GM18868 (cell line): ENCODE measurements around the gene MGAT2.
"Not testable (repeated sequence)": the region's sequence is repeated elsewhere in the genome, so short reads cannot be mapped to it uniquely, and the experiment has no call there.

Source experiments
- ATAC-seq: cut with Tn5 transposase; IDR thresholded peaks from one replicate; pipeline ENCODE4 v1.9.1; 2021; ENCODE audit warnings: mild to moderate bottlenecking, moderate library complexity; ENCODE audit not compliant: unreplicated experiment

MGAT2 gene

DNA sequence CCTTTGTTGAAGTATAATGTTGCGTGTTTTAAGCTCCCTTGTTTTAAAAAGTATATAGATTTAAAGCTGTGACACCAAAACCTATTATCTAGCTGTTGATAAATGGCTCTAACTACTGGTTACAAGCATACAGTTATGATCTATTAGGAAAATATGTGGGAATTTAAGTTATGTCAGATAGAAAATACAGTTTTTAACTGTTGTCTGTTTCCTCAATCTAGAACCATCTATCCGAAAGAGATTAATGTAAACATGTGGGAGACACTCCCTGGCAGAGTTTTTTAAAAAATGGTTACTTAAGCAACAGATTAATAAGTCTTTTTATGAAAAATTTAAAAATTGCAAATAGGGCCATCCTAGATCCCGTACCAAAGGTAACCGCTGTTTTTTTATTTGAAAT is 8.3 kb upstream of the MGAT2 start:
- no peak for ATAC-seq

DNA sequence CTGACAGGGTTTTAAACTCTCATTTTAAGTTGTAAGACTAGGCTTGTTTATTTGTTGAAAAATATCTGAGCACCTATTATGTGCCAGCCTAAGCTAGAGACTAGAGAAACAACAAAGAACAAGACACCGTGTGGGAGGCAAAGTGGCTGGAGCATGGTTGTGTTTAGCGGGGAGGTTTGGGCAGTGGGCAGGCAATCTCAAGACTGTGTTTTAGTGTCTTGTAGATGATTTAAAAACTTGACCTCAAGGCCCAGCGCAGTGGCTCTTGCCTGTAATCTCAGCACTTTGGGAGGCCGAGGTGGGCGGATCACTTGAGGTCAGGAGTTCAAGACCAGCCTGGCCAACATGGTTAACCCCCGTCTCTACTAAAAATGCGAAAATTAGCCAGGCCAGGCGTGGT is 7.9 kb upstream of the MGAT2 start:
- ATAC-seq, result no peak

DNA sequence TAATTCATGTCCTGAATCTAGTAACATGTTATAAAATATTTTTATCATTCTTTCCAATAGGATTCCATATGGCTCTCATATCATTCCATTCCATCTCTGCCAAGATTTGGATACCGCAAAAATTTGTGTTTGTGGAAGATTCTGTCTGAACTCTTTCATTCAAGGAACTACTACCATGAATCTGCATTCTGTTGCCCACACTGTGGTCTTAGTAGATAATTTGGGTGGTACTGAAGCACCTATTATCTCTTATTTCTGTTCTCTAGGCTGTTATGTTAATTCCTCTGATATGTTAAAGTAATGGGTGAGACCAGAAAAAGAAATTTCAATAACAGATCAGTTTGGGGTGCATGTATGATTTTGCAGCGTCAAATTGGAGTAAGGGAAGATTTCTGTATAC is 6.4 kb upstream of the MGAT2 start:
- ATAC-seq, result no peak

DNA sequence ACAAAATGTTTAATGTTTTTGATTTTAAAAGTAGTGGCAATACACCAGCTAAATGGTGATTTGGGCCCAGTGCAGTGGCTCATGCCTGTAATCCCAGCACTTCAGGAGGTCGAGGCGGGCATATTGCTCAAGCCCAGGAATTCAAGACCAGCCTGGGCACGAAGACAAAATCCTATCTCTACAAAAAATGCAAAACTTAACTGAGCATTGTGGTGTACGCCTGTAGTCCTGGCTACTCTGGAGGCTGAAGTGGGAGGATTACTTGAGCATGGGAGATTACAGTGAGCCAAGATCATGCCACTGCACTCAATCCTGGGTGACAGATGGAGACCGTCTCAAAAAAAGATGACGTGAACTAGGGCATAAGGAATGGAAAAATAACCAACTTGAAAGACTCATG is 4.8 kb upstream of the MGAT2 start:
- no peak for ATAC-seq

DNA sequence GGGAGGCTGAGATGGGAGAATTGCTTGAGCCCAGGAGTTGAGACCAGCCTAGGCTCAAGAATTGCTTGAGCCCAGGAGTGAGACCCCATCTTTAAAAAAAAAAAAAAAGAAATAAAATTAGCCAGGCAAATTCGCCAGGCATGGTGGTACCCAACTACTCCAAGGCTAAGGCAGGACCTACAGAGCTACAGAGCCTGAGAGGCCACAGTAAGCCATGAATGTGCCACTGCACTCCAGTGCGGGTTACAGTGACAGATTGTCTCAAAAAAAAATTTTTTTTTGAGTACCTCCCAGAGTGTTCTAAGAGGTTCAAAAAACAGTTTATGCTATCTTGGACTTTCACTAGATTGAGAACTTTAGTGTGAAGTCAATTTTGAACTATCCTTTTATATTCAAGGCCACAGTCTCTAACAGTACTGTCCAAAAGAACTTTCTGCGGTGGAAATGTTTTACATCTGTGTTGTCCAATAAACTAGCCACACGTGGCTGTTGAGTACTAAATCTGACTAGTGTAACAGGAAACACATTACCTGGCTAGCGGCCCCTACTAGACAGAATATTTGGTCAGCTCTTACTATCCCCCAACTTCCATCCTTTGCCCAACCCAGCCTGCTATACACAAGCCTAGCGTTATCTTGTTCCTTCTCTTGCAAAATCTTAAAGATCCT is 2.6 kb upstream of the MGAT2 start:
- no peak for ATAC-seq

DNA sequence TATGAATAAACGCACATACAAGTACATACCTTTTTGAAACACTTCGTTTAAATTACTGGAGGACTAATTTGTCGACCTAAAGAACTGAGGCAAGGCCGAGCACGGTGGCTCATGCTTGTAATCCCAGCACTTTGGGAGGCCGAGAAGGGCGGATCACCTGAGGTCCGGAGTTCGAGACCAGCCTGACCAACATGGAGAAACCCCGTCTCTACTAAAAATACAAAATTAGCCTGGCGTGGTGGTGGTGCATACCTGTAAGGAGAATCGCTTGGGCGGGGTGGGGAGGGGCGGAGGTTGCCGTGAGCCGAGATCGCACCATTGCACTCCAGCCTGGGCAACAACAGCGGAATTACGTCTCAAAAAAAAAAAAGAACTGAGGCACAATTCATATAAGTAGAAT is 1.3 kb upstream of the MGAT2 start:
- ATAC-seq, result not testable (repeated sequence)

DNA sequence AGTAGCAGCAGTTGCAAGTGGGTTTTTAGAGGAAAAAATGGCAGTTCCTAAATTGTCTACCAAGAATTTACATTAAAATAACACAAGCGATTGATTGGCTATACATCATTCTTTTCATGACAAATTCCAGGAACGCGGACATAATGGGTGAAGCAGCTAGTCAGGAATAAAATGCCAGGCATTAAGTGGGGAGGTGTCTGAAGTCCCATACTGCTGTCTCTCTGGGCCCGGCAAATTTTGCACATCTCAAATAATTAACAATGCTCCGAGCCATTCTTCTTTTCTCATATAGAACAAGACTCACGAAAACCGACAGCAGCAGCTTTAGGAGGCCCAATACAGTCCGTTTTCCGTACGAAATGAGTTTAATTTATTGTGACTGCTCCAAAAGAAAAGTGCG is 869 bp upstream of the MGAT2 start:
- ATAC-seq, result no peak

DNA sequence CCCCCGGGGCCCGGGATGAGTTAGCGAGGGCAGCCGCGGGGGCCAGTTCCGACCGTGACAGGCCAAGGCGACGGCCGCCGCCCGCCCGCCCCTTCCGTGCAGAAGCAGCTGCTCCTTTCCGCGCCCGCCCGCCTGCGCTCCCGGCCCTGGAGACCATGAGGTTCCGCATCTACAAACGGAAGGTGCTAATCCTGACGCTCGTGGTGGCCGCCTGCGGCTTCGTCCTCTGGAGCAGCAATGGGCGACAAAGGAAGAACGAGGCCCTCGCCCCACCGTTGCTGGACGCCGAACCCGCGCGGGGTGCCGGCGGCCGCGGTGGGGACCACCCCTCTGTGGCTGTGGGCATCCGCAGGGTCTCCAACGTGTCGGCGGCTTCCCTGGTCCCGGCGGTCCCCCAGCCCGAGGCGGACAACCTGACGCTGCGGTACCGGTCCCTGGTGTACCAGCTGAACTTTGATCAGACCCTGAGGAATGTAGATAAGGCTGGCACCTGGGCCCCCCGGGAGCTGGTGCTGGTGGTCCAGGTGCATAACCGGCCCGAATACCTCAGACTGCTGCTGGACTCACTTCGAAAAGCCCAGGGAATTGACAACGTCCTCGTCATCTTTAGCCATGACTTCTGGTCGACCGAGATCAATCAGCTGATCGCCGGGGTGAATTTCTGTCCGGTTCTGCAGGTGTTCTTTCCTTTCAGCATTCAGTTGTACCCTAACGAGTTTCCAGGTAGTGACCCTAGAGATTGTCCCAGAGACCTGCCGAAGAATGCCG is 699 bp downstream of the MGAT2 start:
- ATAC-seq, result peak; percentile 29

DNA sequence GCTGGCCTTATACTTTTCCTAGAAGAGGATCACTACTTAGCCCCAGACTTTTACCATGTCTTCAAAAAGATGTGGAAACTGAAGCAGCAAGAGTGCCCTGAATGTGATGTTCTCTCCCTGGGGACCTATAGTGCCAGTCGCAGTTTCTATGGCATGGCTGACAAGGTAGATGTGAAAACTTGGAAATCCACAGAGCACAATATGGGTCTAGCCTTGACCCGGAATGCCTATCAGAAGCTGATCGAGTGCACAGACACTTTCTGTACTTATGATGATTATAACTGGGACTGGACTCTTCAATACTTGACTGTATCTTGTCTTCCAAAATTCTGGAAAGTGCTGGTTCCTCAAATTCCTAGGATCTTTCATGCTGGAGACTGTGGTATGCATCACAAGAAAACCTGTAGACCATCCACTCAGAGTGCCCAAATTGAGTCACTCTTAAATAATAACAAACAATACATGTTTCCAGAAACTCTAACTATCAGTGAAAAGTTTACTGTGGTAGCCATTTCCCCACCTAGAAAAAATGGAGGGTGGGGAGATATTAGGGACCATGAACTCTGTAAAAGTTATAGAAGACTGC is 1.5 kb downstream of the MGAT2 start:
- no peak for ATAC-seq

DNA sequence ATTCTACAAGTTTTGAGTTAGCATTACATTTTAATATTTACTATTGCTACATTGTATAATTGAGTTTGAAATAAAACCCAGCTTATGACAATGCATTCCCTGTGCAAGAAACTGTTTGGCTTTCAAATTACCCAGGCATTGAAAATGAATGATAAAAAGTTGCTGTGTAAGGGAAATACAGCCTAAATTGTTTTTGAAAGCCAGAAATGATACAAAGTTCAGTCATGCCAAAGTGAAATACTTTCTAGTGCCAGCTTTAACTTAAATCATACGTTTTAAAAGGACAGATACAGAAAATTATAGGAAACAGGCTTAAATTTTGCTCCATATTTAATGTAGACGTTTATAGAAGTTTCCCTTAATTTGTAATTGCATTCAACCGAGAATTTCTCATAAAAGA is 2.8 kb downstream of the MGAT2 start:
- ATAC-seq, result no peak

DNA sequence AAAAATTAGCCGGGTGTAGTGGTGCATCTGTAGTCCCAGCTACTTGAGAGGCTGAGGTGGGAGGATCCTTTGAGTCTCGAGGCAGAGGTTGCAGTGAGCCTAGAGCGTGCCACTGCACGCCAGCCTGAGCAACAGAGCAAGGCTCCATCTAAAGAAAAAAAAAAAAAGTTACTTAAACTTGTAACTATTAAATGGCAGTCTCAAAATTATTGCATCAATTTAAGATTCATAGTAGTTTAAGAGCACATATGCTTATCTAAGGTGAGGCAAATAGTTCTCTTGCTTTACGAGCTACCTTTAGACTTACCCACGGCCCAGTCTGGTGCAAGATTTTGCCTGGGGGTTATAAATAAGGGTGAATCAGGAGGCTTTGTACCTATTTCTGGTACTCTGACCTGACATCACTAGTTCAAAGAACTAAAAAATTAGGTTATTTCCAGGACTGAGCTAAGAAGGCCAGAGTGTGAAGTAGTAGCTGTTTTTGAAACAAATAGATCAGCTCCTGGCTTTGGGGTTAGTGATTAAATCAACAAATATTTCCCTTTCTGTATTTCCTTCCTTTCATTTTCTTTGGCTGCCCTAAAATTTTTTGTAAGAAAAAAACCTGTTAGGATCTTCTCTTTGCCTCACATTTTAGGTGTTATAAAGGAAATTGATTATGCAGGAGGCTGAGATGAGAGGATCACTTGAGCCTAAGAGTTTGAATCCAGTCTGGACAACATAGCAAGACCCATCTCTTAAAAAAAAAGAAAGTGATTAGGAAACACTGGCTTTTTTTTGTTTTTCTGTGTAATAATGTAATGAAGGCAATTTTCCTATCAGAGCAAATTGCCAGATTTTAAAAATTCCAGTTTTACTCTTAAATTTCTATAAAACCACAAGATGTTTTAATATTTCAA is 3.6 kb downstream of the MGAT2 start:
- peak; percentile 16 for ATAC-seq

DNA sequence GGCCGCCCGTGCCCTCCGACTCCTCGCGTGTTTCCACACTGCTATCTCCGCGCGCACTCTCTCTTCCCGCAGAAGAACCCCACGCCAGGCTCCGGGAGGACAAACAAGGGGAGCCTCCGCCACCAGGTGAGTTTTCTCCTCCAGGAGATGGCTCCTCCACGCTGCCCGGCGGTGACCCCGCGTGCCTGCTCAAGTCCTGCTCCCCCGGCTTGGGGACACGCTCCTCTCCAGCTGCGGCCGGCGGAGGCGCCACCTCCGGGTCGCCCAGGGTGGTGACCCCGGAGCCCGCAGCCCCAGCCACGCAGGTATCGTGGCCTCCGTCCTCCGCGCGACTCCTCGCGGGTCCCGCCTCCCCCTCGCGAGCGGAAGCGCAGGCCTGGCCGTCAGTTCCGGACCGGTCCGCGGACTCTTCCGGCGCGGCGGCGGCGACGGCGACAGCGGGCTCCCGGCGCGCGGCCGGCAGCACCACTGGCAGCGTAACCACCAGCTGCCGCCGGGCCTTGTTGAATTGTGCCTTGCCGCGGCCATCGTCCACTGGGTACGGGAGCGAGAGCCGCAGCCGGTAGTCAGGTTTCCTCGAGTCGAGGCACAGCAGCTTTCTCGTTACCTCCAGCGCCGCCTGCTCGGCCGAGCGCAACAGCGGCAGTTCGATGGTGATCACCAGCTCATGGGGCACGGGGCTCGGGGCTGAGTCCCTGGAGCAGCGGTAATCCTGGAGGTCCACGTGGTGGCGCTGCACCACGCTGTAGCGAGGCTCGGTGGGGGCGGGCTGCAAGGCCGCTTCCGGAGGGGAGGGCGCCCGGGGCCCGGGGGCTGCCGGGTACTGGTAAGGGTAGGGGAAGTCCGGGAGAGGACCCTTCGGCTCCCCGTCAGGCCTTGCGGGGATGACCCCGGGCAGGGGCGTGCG is 13.3 kb downstream of the MGAT2 start:
- peak; percentile 82 for ATAC-seq

DNA sequence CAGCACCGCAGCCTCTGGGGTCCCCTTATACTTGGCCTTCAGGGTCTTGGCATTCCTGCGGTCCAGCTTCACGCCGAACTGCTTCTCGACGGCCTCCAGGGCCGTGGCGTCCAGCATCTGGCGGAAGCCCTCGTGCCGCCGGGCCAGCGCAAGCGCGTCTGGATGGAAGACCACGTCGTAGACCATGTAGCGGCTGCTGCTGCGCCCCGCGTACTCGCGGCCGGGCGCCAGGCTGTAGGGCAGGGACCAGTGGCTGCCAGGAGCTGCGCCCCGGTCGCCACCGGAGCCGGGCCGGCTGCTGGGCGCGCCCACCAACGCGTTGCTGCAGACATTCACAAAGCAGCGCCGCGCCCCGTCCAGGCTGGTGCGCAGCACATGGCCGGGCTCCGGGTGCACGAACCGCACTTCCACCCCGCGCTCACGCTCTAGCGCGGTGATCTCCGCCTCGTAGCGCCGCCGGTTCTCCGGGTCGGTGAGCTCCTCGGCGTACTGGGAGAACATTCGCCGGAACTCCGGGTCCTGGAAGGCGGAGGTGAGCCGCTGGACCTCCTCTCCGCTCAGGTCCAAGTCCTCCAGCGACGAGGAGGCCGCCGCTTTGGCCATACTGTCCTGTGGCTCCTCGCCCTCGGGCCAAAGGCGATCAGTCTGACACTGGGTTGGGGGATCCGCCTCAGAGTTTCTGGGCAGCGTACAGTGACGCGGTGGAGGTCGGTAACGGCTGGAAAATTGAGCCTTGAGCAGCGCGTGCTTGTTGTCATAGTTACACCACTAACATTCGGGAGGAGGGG is 14.1 kb downstream of the MGAT2 start, which contains the start of gene DNAAF2:
Gene DNAAF2 (minus strand): TSS at position 698 of the 788 bp plus-strand sequence. CDS start 95 bp downstream, at position 603.
- ATAC-seq, result peak; percentile 30

DNA sequence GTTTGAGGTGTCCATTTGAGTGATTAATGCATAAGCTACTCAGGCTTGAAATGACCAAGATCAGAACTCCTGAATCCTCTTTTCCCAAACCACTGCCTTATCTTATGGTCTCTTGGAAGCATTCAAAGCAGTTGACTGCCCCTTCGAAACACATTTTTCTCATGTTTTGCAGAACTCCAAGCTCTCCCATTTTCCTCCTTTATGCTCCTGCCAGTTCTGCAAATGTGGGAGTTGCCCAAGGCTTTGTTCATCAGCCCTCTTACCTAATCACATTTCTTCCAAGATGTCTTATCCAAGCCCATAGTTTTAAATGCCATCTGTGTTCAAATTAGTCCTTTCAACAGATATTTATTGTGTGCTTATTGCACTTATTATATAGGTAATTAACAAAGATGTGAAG is 16.3 kb downstream of the MGAT2 start:
- no peak for ATAC-seq

DNA sequence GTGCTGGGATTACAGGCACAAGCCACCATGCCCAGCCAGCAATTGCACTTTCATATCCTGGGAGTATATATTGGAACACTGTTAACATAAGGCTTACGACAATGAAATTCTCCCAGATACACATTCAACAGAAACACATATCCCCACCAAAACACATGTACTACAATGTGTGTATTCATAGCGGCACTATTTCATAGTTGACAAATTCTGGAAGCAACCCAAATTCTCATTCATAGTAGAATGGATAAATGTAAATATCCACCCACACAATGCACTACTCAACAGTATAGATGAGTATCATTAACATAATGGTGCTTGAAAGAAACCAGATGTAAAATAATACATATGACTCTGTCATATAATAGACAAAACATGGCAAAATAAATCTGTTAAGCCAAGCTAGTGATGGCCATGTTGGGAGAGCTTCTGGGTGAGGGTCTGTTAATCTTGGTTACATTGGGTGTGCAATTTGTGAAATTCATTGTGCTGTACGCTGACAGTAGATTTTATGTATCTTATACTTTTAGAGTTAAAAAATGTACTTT is 17.0 kb downstream of the MGAT2 start:
- ATAC-seq, result no peak

DNA sequence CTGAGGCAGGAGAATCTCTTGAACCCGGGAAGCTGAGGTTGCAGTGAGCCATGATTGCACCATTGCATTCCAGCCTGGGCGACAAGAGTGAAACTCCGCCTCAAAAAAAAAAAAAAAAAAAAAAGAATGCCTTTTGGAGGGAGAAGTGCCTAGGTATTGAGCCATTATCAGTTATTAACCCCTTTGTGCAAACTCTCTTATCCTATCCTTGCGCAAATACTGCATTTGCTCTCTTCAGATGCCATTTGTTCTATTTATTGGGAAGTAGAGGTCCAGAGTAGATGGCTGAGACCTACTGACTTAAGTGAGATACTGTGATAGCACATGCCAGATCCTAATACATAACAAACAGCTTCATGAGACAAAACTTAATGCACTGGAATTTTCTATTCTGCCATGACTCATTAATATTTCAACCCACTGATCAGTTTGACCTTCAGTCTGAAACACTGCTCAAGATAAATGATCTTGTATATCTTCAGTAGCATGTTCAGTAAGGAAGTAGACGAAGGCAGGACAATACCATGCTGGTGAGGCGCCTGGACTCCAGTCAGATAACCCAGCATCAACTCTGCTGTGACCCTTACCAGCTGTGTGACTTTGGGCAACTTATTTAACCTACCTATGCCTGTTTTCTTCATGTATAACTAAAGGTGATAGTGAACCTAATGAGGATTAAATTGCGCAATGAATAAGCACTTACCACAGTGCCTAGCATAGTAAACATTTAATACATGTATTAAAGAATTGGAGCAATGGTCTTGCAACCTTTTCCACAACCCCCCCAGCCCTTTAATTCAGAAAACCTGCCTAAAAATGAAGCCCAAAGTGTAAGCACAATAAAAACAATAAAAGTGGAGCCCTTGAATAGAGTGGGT is 20.2 kb downstream of the MGAT2 start:
- no peak for ATAC-seq

DNA sequence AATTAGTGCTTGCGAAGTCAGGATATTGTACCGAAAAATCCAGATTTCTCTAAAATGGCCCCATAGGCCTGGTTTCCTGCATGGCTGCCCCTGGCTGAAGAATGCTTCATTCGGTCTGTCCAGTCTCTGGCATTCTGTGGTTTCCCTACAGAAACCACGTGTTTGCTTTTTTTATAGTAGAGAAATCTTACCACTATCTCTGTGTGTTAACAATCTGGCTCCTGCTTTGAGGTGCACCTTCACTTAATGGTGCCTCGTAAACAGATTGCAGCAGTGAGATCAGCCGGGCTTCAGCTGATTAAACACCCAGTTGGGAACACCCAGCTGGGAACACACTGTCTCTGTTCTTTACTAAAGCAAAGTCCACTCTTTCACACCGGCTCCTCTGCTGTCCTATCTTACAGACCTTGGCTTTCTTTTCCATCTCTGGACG is 21.1 kb downstream of the MGAT2 start:
- peak; percentile 39 for ATAC-seq

DNA sequence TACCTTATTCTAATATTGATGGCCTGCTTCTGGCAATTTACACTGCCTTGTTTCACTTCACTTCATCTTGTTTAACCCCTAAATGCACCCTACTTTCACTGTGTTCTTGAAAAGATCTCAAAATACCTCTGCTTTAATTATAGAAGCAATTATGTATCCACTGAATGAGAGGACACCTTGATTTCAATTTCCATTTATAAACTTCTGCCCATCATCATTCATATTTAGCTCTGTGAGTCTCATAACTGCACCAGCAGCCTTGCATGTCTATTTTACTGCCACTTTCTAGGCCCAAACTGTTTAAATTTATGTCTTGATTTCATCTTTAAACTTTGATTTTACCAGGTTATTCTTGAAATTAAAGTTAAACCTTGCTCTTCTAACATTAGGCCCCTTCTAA is 21.6 kb downstream of the MGAT2 start:
- ATAC-seq, result peak; percentile 46
